ENCODE data around the gene AKAP8. TPM values are rescaled to one million over a fixed set of nuclear protein-coding genes. Genes with fewer than 3 reads are reported as not detected.

Gene AKAP8
- total and polyA plus RNA-seq, 9 of the 15 experiments (the other 6 are each of a cell fraction or from before 2014, with no cell fraction given), result 3.4 to 56.5 (median 15.0) TPM

DNA sequence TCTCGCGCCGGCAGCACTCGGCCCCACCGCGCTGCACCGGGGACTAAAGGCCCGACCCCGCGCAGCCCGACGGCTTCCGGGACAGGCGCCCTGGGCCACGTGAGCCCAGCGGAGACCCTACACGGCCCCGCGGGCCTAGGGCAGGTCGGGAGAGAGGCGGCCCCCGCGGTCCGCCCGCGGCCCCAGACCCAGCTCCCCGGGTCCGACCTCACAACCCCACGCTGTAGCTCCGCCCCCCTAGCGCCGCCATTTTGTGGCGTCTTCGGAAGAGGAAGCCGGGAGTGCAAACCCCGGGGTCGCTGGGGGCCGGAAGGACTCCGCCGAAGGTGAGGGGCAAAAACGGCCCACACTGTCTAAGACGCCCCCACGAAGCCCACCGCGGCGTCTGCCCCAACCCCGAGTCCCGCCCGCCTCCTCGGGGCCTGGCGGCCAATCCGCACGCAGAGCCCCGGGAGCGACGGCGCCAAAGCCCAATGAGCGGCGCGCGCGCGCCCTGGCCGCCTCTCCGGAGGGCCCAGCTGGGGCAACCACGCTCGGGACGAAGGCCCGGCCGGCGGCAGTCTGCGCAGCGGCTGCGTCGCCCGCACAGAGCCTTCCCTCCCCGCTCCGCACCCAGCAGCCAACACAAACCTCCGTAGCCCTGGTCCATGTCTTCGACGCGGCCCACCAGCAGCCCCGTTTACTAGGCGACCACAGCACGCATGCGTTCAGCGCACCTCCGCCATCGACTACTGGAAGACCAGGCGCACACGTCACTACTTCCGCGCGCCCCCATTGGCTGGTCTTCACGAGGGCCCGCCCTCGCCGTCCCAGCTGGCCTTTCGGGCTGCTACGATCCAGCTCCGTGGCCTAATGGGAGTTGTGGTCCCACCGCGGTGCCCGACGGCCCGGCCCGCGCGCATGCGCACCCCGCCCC lies at the start of gene AKAP8 (continued):
- TF ChIP-seq NR2C1 (IDR thresholded peaks at IDR 0.05) (no peak), NR2C1 (tag; IDR thresholded peaks at IDR 0.05) (peak; percentile 75), ZNF274 (IDR thresholded peaks at IDR 0.05; ENCODE audit: borderline replicate concordance, low read depth, low read length) (no peak), CREM (IDR thresholded peaks at IDR 0.05; ENCODE audit: low read depth) (peak; percentile 95), CHD4 (IDR thresholded peaks at IDR 0.05; ENCODE audit: insufficient read depth, insufficient replicate concordance, low read depth, low read length, poor library complexity, severe bottlenecking) (no peak), TFAM (CRISPR knock-in tag; conservative IDR thresholded peaks at IDR 0.05) (no peak), NR4A1 (CRISPR knock-in tag; IDR thresholded peaks at IDR 0.05) (no peak), NR4A1 (tag; IDR thresholded peaks at IDR 0.05) (no peak), RAD51 (IDR thresholded peaks at IDR 0.05; ENCODE audit: borderline replicate concordance, low read depth) (no peak), NFE2L1 (tag; IDR thresholded peaks at IDR 0.05; ENCODE audit: borderline replicate concordance, low read depth) (no peak), SETDB1 (IDR thresholded peaks at IDR 0.05; ENCODE audit: low read length) (no peak), RBM14 (IDR thresholded peaks at IDR 0.05; ENCODE audit: borderline replicate concordance, insufficient read depth, low read depth, low read length) (peak; percentile 44; the same call in 1 of the 2 replicates), ZNF398 (CRISPR knock-in tag; IDR thresholded peaks at IDR 0.05) (no peak), NCOR1 (IDR thresholded peaks at IDR 0.05) (no peak), ZNF717 (CRISPR knock-in tag; IDR thresholded peaks at IDR 0.05) (no peak), TCF7 (IDR thresholded peaks at IDR 0.05; ENCODE audit: borderline replicate concordance) (no peak), BRCA1 (IDR thresholded peaks at IDR 0.05) (no peak), BRCA1 (CRISPR knock-in tag; IDR thresholded peaks at IDR 0.05) (no peak), NEUROD1 (IDR thresholded peaks at IDR 0.05; ENCODE audit: borderline replicate concordance, low read depth, low read length, partially characterized antibody) (peak; percentile 50), DIDO1 (tag; IDR thresholded peaks at IDR 0.05; ENCODE audit: low read depth) (no peak), ILF3 (IDR thresholded peaks at IDR 0.05; ENCODE audit: borderline replicate concordance) (no peak), TCFL5 (CRISPR knock-in tag; conservative IDR thresholded peaks at IDR 0.05) (no peak), GABPB2 (CRISPR knock-in tag; conservative IDR thresholded peaks at IDR 0.05) (no peak), POLR2A (conservative IDR thresholded peaks at IDR 0.05) (peak; percentile 93)
- TF ChIP-seq, protein P1, sequence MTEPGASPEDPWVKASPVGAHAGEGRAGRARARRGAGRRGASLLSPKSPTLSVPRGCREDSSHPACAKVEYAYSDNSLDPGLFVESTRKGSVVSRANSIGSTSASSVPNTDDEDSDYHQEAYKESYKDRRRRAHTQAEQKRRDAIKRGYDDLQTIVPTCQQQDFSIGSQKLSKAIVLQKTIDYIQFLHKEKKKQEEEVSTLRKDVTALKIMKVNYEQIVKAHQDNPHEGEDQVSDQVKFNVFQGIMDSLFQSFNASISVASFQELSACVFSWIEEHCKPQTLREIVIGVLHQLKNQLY (CRISPR knock-in tag; conservative IDR thresholded peaks at IDR 0.05), result no peak
- TF ChIP-seq, protein P2, sequence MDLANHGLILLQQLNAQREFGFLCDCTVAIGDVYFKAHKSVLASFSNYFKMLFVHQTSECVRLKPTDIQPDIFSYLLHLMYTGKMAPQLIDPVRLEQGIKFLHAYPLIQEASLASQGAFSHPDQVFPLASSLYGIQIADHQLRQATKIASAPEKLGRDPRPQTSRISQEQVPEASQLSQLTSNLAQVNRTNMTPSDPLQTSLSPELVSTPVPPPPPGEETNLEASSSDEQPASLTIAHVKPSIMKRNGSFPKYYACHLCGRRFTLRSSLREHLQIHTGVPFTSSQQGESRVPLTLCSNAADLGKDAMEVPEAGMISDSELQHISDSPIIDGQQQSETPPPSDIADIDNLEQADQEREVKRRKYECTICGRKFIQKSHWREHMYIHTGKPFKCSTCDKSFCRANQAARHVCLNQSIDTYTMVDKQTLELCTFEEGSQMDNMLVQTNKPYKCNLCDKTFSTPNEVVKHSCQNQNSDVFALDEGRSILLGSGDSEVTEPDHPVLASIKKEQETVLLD (IDR thresholded peaks at IDR 0.05), result 0 out of 2 replicates have a peak, but pooled peaks have one; percentile 49
